Measurements from ENCODE around the gene FAM131B. TPM values are rescaled to one million over a fixed set of nuclear protein-coding genes. Genes with fewer than 3 reads are reported as not detected.

The FAM131B gene
- total and polyA plus RNA-seq, 2 of the 8 experiments (the other 6 are each of a cell fraction or from before 2014, with no cell fraction given) = 23.1 to 38.2 TPM

- DNase-seq (ENCODE audit: low read depth in 1 of 2, low spot score in 2 of 2) (no peak), FAIRE-seq (no peak)
- H2AFZ ChIP-seq (ENCODE audit: low read length) = no peak overlapping the region
- no peak overlapping the region for H3K4ac ChIP-seq (replicated peaks; ENCODE audit: insufficient read length, low read depth, low read length)
- H3K79me2 ChIP-seq (ENCODE audit: control insufficient read depth in 1 of 2, insufficient read depth in 2 of 2, low read length in 2 of 2) = peaks cover 0 to 13% of the 10 kb centered on the region in 2 experiments; a peak in 3 of 4 replicates
- no peak overlapping the region for H4K5ac ChIP-seq (ENCODE audit: insufficient read length, low read depth, low read length)
- H2BK120ac ChIP-seq (replicated peaks; ENCODE audit: low read depth, low read length) = no peak overlapping the region
- no peak overlapping the region for H4K8ac ChIP-seq (ENCODE audit: extremely low read depth, insufficient read depth, low read length)
- peaks cover 12 to 24% (median 18%) of the 10 kb centered on the region in 4 experiments for H3K4me1 ChIP-seq (replicated peaks in 1 of 4; ENCODE audit: control insufficient read depth in 3 of 4, insufficient read depth in 4 of 4, low read length in 3 of 4)
- H2BK15ac ChIP-seq (ENCODE audit: low read length) = peak overlapping the region; percentile 36; the same call in 1 of the 2 replicates
- H3K56ac ChIP-seq (replicated peaks; ENCODE audit: insufficient read length, low read depth, low read length) = no peak overlapping the region
- H2AK5ac ChIP-seq (ENCODE audit: low read depth, low read length) = no peak overlapping the region
- ChIA-PET CTCF (ENCODE audit: partially characterized antibody) (interaction anchor here (1.0 to 13.5 kb wide), 4 partner anchors 9 to 172 kb away, joined by 4 to 242 read pairs (median 5); no protein-coding TSS in a partner anchor), POLR2A (ENCODE audit: partially characterized antibody) (interaction anchor here (0.8 to 25.2 kb wide), 4 partner anchors 14 to 35 kb away, joined by 3 to 518 read pairs (median 8); partner anchors contain the start of gene ZYX)
- peaks cover 9% of the 10 kb centered on the region for H3K79me1 ChIP-seq (ENCODE audit: low read depth, low read length)
- no peaks in the 10 kb centered on the region for H3K9me3 ChIP-seq (ENCODE audit: insufficient read depth in 2 of 2, low read depth in 1 of 2, low read length in 1 of 2)
- H3K36me3 ChIP-seq (ENCODE audit: control insufficient read depth in 2 of 4, insufficient read depth in 4 of 4, low read length in 3 of 4) = no peaks in the 10 kb centered on the region
- H3K18ac ChIP-seq (ENCODE audit: extremely low read depth, low read length) = peak overlapping the region; percentile 39; the same call in 1 of the 2 replicates
- no peak overlapping the region for H3K23ac ChIP-seq (ENCODE audit: insufficient read length)
- no peak overlapping the region for H3K14ac ChIP-seq (ENCODE audit: insufficient read length)
- H3K4me2 ChIP-seq (ENCODE audit: insufficient read depth in 1 of 2, low read depth in 2 of 2, low read length in 2 of 2) = no peak overlapping the region
- peak overlapping the region; percentile 45; the same call in 1 of the 2 replicates for H2BK12ac ChIP-seq (ENCODE audit: low read depth, low read length)
- H4K91ac ChIP-seq (replicated peaks; ENCODE audit: insufficient read length, low read length) = no peak overlapping the region
- H4K20me1 ChIP-seq (replicated peaks in 1 of 2; ENCODE audit: control insufficient read depth in 1 of 2, insufficient read depth in 2 of 2, low read length in 2 of 2) = no peaks in the 10 kb centered on the region
- H2BK5ac ChIP-seq (ENCODE audit: low read depth, low read length) = peak overlapping the region; percentile 53; the same call in 1 of the 2 replicates
- TF ChIP-seq CTCF (IDR thresholded peaks at IDR 0.05; ENCODE audit: control extremely low read depth in 1 of 3, insufficient read depth in 1 of 3, low read depth in 1 of 3, low read length in 3 of 3) = peak in 1 of 3 experiments; percentile 2; a peak in 1 of 4 replicates
- TF ChIP-seq POLR2AphosphoS5 (IDR thresholded peaks at IDR 0.05; ENCODE audit: low read depth, low read length) = no peak
- H3K27ac ChIP-seq (ENCODE audit: low read depth, low read length) = no peak overlapping the region
- H3K23me2 ChIP-seq (ENCODE audit: low read depth, low read length) = peaks cover 10% of the 10 kb centered on the region
- H3K9ac ChIP-seq (replicated peaks in 1 of 4; ENCODE audit: extremely low read depth in 1 of 4, low read depth in 3 of 4, low read length in 3 of 4) = no peak overlapping the region
- peak overlapping the region; percentile 94; the same call in 1 of the 2 replicates for H2BK20ac ChIP-seq (ENCODE audit: low read length)
- no peak overlapping the region for H3K4me3 ChIP-seq (ENCODE audit: extremely low read depth in 1 of 4, insufficient read depth in 2 of 4, low read depth in 3 of 4, low read length in 4 of 4)
- WGBS, 2 experiments (ENCODE audit: extremely low coverage in 1 of 2, insufficient coverage in 1 of 2, insufficient read length in 1 of 2, insufficient replicate concordance in 2 of 2, low coverage in 1 of 2, low lambda C conversion rate in 2 of 2, missing lambda C conversion rate in 1 of 2) = 75% methylated on average over 5 of the region's 5 CpGs; no CpG with 5 or more reads in 1 of the 2 experiments
- no peaks in the 10 kb centered on the region for H3K27me3 ChIP-seq (replicated peaks in 1 of 4; ENCODE audit: control insufficient read depth in 3 of 4, extremely low read depth in 1 of 4, insufficient read depth in 3 of 4, low read length in 3 of 4)
Measured at GRCh38 chr7:143411976-143412708, 49.6 kb upstream of the FAM131B start.
